ENCODE data around the gene FGF8. TPM values are rescaled to one million over a fixed set of nuclear protein-coding genes. Genes with fewer than 3 reads are reported as not detected.

Gene FGF8
- not detected for total RNA-seq

GRCh38 chr10:101775273-101776160, at the start of gene FGF8:
Gene FGF8 (minus strand): TSS chr10:101776114. CDS start chr10:101775900, 214 bp downstream.
- Histone ChIP-seq H3K4me1 (peaks cover 3 to 7% of the 10 kb centered on the region in 2 donors), H3K27me3 (peaks cover 10 to 70% of the 10 kb centered on the region in 2 donors), H3K4me3 (peak within 1 kb of the TSS in 2 of 3 donors; percentile 37 to 63), H3K9me3 (no peaks in the 10 kb centered on the region), H3K27ac (no peak within 1 kb of the TSS), H3K36me3 (no peaks in the 10 kb centered on the region)
- intact Hi-C loops (cut with DNase I; ENCODE audit: low total_unique reads) = loop anchor here (10.0 kb wide), 1 partner anchor 171 kb away; no protein-coding TSS in a partner anchor
- TF ChIP-seq CTCF (IDR thresholded peaks at IDR 0.05) (no peak), POLR2AphosphoS5 (IDR thresholded peaks at IDR 0.05) (no peak), POLR2A (IDR thresholded peaks at IDR 0.05) (no peak)
- no peak for DNase-seq (ENCODE audit: low spot score in 2 of 2)

GRCh38 chr10:101824736-101825135, 48.8 kb upstream of the FGF8 start:
- H3K27me3 ChIP-seq = no peaks in the 10 kb centered on the region
- H3K4me1 ChIP-seq = no peaks in the 10 kb centered on the region
- no peak overlapping the region for H3K4me3 ChIP-seq
- H3K9me3 ChIP-seq = no peaks in the 10 kb centered on the region
- DNase-seq (ENCODE audit: low spot score in 2 of 2) = no peak
- no peaks in the 10 kb centered on the region for H3K36me3 ChIP-seq
- TF ChIP-seq POLR2AphosphoS5 (IDR thresholded peaks at IDR 0.05) (no peak), CTCF (IDR thresholded peaks at IDR 0.05) (no peak), POLR2A (IDR thresholded peaks at IDR 0.05) (no peak)
- no peak overlapping the region for H3K27ac ChIP-seq
- intact Hi-C loops (cut with DNase I; ENCODE audit: low total_unique reads) = no loop called here

- H3K27ac ChIP-seq = peak overlapping the region; percentile 94 to 95
- H3K27me3 ChIP-seq = no peaks in the 10 kb centered on the region
- peak in 1 of 2 donors; percentile 50 for DNase-seq (ENCODE audit: low spot score in 2 of 2)
- H3K9me3 ChIP-seq = no peaks in the 10 kb centered on the region
- intact Hi-C loops (cut with DNase I; ENCODE audit: low total_unique reads) = no loop called here
- no peak for TF ChIP-seq CTCF (IDR thresholded peaks at IDR 0.05)
- TF ChIP-seq POLR2A (IDR thresholded peaks at IDR 0.05) = no peak
- no peak for TF ChIP-seq POLR2AphosphoS5 (IDR thresholded peaks at IDR 0.05)
- peak overlapping the region; percentile 92 to 99 (median 96) for H3K4me3 ChIP-seq
- peaks cover 0 to 3% of the 10 kb centered on the region in 2 donors for H3K4me1 ChIP-seq
- H3K36me3 ChIP-seq = no peaks in the 10 kb centered on the region
Observed at GRCh38 chr10:101818872-101819633, 43.1 kb upstream of the FGF8 start.

GRCh38 chr10:101818119-101818871, 42.4 kb upstream of the FGF8 start, which contains the start of gene OGA:
Gene OGA (minus strand): TSS chr10:101818444. CDS start chr10:101818022, 422 bp downstream.
- Histone ChIP-seq H3K27me3 (no peaks in the 10 kb centered on the region), H3K4me1 (peaks cover 0 to 7% of the 10 kb centered on the region in 2 donors), H3K4me3 (peak within 1 kb of the TSS; percentile 92 to 99 (median 96)), H3K36me3 (no peaks in the 10 kb centered on the region), H3K9me3 (no peaks in the 10 kb centered on the region), H3K27ac (peak within 1 kb of the TSS; percentile 94 to 95)
- intact Hi-C loops (cut with DNase I; ENCODE audit: low total_unique reads) = no loop called here
- peak; percentile 96 to 98 for DNase-seq (ENCODE audit: low spot score in 2 of 2)
- peak; percentile 91 to 99 (median 98) for TF ChIP-seq POLR2AphosphoS5 (IDR thresholded peaks at IDR 0.05)
- peak; percentile 99 for TF ChIP-seq POLR2A (IDR thresholded peaks at IDR 0.05)
- peak in 1 of 3 donors; percentile 12 for TF ChIP-seq CTCF (IDR thresholded peaks at IDR 0.05)

All from breast epithelium (tissue), 4 donors.